Keratinocyte (primary cell): Measurements from ENCODE around the gene ERBB3. TPM values are rescaled to one million over a fixed set of nuclear protein-coding genes. Genes with fewer than 3 reads are reported as not detected.

Experiments
- DNase-seq: peaks from one replicate; pipeline ENCODE4 v3.0.0-alpha.2; 2011; ENCODE audit warnings: low read depth, missing footprints, low spot score
- FAIRE-seq: peaks from 2 replicates; lab custom pipeline; 2011; peaks lifted over from hg19 to GRCh38; lab: Jason Lieb, UNC
- H2AFZ ChIP-seq: 2 replicates; pipeline ENCODE4 v1.6.0; 2012; ENCODE audit warnings: low read length, control low read depth, inconsistent platforms; ENCODE audit not compliant: control insufficient read depth
- H3K27ac ChIP-seq: 2 replicates; pipeline ENCODE4 v1.5.1; 2011; ENCODE audit warnings: low read length; ENCODE audit not compliant: control insufficient read depth, insufficient read depth
- H3K27me3 ChIP-seq: 3 replicates; pipeline ENCODE4 v1.6.0; 2011; ENCODE audit warnings: low read length; ENCODE audit not compliant: control insufficient read depth, insufficient read depth; ENCODE audit errors: extremely low read depth
- H3K36me3 ChIP-seq, 2 experiments: 2 replicates in 1 of 2; 3 replicates in 1 of 2; pipeline ENCODE4 v1.5.1; 2011; ENCODE audit warnings: low read length in 2 of 2, mild to moderate bottlenecking in 1 of 2; ENCODE audit not compliant: control insufficient read depth in 2 of 2, insufficient read depth in 2 of 2; ENCODE audit errors: extremely low read depth in 1 of 2
- H3K4me1 ChIP-seq: 3 replicates; pipeline ENCODE4 v1.5.1; 2011; ENCODE audit warnings: low read length; ENCODE audit not compliant: control insufficient read depth, insufficient read depth; ENCODE audit errors: extremely low read depth
- H3K4me2 ChIP-seq: 3 replicates; pipeline ENCODE4 v1.6.0; 2011; ENCODE audit warnings: low read depth, low read length; ENCODE audit not compliant: control insufficient read depth, insufficient read depth; ENCODE audit errors: extremely low read depth
- H3K4me3 ChIP-seq, 3 experiments: fragments of 200-600 bp in 1 of 3; sonication (generic) in 1 of 3; 2 replicates in 2 of 3; 3 replicates in 1 of 3; pipeline ENCODE4 v1.5.1; 2011 to 2016; ENCODE audit warnings: low read length in 3 of 3, mild to moderate bottlenecking in 3 of 3, control low read depth in 2 of 3, inconsistent platforms in 1 of 3, low read depth in 1 of 3, mixed read lengths in 1 of 3, mixed run types in 1 of 3, moderate library complexity in 1 of 3; ENCODE audit not compliant: control insufficient read depth in 2 of 3, insufficient read depth in 2 of 3; ENCODE audit errors: extremely low read depth in 1 of 3
- H3K79me2 ChIP-seq: 2 replicates; pipeline ENCODE4 v1.6.0; 2012; ENCODE audit warnings: low read length; ENCODE audit not compliant: control insufficient read depth, insufficient read depth
- H3K9ac ChIP-seq: 3 replicates; pipeline ENCODE4 v1.6.0; 2011; ENCODE audit warnings: low read length; ENCODE audit not compliant: control insufficient read depth, insufficient read depth; ENCODE audit errors: extremely low read depth
- H3K9me1 ChIP-seq: 3 replicates; pipeline ENCODE4 v1.6.0; 2011; ENCODE audit warnings: low read length; ENCODE audit not compliant: control insufficient read depth, insufficient read depth; ENCODE audit errors: extremely low read depth
- H3K9me3 ChIP-seq: 2 replicates; pipeline ENCODE4 v1.5.1; 2012; ENCODE audit warnings: low read depth, low read length; ENCODE audit not compliant: control insufficient read depth
- H4K20me1 ChIP-seq: 3 replicates; pipeline ENCODE4 v1.6.0; 2011; ENCODE audit warnings: low read length; ENCODE audit not compliant: control insufficient read depth, insufficient read depth; ENCODE audit errors: extremely low read depth
- CTCF ChIP-seq, 3 experiments: IDR thresholded peaks in 1 of 3; conservative IDR thresholded peaks in 1 of 3; optimal IDR thresholded peaks in 1 of 3; 2 replicates in 2 of 3; 3 replicates in 1 of 3; pipeline versions ENCODE3 to v1.5.1; 2011; ENCODE audit warnings: low read length in 3 of 3, mild to moderate bottlenecking in 3 of 3, moderate library complexity in 2 of 3, control low read depth in 1 of 3, inconsistent platforms in 1 of 3; ENCODE audit not compliant: insufficient read depth in 2 of 3; ENCODE audit errors: extremely low read depth in 1 of 3
- EZH2 ChIP-seq: IDR thresholded peaks from one replicate; pipeline ENCODE4 v1.6.1; 2012; ENCODE audit warnings: inconsistent platforms, mild to moderate bottlenecking, low read length, moderate library complexity
- dilution Hi-C: fragments of 300-500 bp; cut with MboI; formaldehyde crosslinking; loops from one replicate; pipeline ENCODE4 v1.7.0; 2020; ENCODE audit warnings: low sequenced_read_pairs; ENCODE audit not compliant: extremely low pct_ligation_motif_present
- polyA plus RNA-seq, 5 experiments: library from polyadenylated mRNA; depleted of rRNA in 3 of 5; stranded (reverse) in 3 of 5; stranded (forward) in 1 of 5; unstranded in 1 of 5; fragments of >200 nt; gene quantifications; 1 replicate in 1 of 5; 2 replicates in 3 of 5; 3 replicates in 1 of 5; pipeline versions ENCODE4 v1.2.1 to v1.2.3, GENCODE V29; 2011 to 2012; ENCODE audit warnings: missing spikeins in 2 of 5, low read depth in 1 of 5, low replicate concordance in 1 of 5

Gene ERBB3
- polyA plus RNA-seq, 1 donor (not counting 4 experiments of a cell fraction or from before 2014, with no cell fraction given) = 16.4 TPM

GRCh38 chr12:56119361-56119796 lies 39.4 kb downstream of the ERBB3 start:
- Histone ChIP-seq H3K9me3 (no peaks in the 10 kb centered on the region), H3K4me1 (peaks cover 26% of the 10 kb centered on the region), H3K27me3 (no peaks in the 10 kb centered on the region), H3K4me3 (peak overlapping the region in 2 of 3 experiments; percentile 71 to 72), H3K27ac (peak overlapping the region; percentile 66), H3K4me2 (peak overlapping the region; percentile 93), H4K20me1 (no peaks in the 10 kb centered on the region), H3K9ac (peak overlapping the region; percentile 77), H2AFZ (no peak overlapping the region), H3K36me3 (peaks cover 3 to 27% of the 10 kb centered on the region in 2 experiments), H3K79me2 (peaks cover 11% of the 10 kb centered on the region), H3K9me1 (no peaks in the 10 kb centered on the region)
- dilution Hi-C loops = no loop called here
- no peak for DNase-seq
- peak; percentile 71 for FAIRE-seq
- no peak for TF ChIP-seq EZH2
- TF ChIP-seq CTCF (optimal IDR thresholded peaks at IDR 0.05 in 1 of 3, IDR thresholded peaks at IDR 0.05 in 1 of 3, conservative IDR thresholded peaks at IDR 0.05 in 1 of 3; ENCODE audit: extremely low read depth in 1 of 3, insufficient read depth in 2 of 3, low read length in 3 of 3) = peak; percentile 75 to 83 (median 79)

- Histone ChIP-seq H3K27me3 (no peaks in the 10 kb centered on the region), H3K9me1 (no peaks in the 10 kb centered on the region), H3K79me2 (peaks cover 11% of the 10 kb centered on the region), H3K27ac (peak overlapping the region; percentile 66), H3K9ac (peak overlapping the region; percentile 77), H3K4me2 (peak overlapping the region; percentile 93), H3K9me3 (no peaks in the 10 kb centered on the region), H3K4me3 (peak overlapping the region in 2 of 3 experiments; percentile 50 to 54), H3K36me3 (peaks cover 3 to 27% of the 10 kb centered on the region in 2 experiments), H3K4me1 (peaks cover 24% of the 10 kb centered on the region), H2AFZ (no peak overlapping the region), H4K20me1 (no peaks in the 10 kb centered on the region)
- no peak for TF ChIP-seq CTCF (optimal IDR thresholded peaks at IDR 0.05 in 1 of 3, IDR thresholded peaks at IDR 0.05 in 1 of 3, conservative IDR thresholded peaks at IDR 0.05 in 1 of 3; ENCODE audit: extremely low read depth in 1 of 3, insufficient read depth in 2 of 3, low read length in 3 of 3)
- TF ChIP-seq EZH2 = no peak
- FAIRE-seq (peak; percentile 13), DNase-seq (no peak)
- dilution Hi-C loops = loop anchor here (10.0 kb wide), 1 partner anchor 54 kb away; no protein-coding TSS in a partner anchor
These were observed 40.3 kb downstream of the ERBB3 start for GRCh38 chr12:56120158-56120846.
